Stimulated activated CD4-positive, alpha-beta T cell treated with anti-CD3 and anti-CD28 coated beads, Interleukin-4, amount 100 ng/mL, for 48 hours (primary cell): ENCODE measurements around the gene SOD1.

Source experiments
- DNase-seq, 2 donors: peaks; one replicate each; pipeline ENCODE4 v3.0.0-alpha.2; 2020; ENCODE audit warnings: low read depth in 2 of 2

SOD1 gene

GRCh38 chr21:31682620-31683019 lies 23.1 kb downstream of the SOD1 start:
- no peak for DNase-seq

GRCh38 chr21:31683029-31683428 lies 23.5 kb downstream of the SOD1 start:
- no peak for DNase-seq

DNA sequence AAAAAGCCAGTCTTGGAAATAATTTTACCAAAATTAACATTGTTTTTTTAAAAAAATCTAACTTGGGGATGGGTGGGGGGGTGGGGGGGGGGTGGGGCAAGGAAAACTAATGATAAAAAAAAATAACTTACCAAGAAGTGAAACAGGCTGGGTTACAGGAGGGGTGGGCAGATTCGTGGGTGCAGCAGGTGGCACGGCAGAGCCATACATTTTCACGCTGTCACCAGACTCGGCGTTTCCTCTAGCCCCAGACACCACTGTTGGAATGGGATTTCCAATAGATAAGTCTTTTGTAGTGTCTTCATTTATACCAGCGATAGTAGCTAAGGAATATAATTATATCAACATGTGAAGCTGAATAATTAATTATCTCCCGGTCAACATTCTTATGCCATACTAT lies 25.4 kb downstream of the SOD1 start:
- no peak for DNase-seq

- DNase-seq: no peak
Observed at GRCh38 chr21:31686272-31686915, 26.9 kb downstream of the SOD1 start.

DNA sequence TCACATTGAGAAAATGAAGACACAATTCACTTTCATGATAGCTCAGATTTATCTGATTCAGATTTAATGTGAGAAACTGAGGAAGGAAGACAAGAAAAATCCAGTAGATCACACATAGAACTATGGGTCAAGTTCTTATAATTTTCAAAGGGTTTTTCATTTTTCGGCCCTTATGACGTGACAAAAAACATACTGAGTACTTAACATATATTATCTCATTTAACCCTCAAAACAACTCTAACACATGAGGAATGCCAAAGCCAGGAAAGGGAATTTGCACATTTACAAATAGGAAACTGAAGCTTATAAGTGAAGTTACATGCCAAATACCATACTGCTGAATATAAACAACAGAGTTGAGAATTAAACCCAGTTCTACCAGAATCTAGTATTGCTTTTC lies 27.6 kb downstream of the SOD1 start:
- DNase-seq: no peak

GRCh38 chr21:31688603-31689368 lies 29.3 kb downstream of the SOD1 start:
- no peak for DNase-seq

GRCh38 chr21:31693222-31693621 lies 33.7 kb downstream of the SOD1 start:
- DNase-seq: no peak

DNA sequence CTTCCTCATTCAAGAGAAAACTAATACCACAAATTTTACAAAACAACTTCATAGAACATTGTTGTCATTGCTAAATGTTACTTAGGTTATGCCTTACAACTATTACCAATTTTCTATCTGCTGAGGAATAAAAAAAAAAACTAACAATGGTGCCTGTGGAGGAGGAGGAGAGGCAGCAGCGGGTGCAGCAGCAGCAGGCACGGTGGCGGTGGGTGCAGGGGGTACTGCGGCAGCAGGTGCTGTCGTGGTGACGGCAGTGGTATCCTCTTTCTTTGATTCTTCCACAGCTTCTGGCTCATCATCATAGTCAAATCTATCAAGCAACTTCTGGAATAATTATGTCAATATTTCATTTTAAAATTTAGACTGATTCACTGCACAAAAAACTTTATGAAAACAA lies 36.9 kb downstream of the SOD1 start:
- no peak for DNase-seq

- no peak for DNase-seq
Observed at GRCh38 chr21:31698461-31698860, 39.0 kb downstream of the SOD1 start.

DNA sequence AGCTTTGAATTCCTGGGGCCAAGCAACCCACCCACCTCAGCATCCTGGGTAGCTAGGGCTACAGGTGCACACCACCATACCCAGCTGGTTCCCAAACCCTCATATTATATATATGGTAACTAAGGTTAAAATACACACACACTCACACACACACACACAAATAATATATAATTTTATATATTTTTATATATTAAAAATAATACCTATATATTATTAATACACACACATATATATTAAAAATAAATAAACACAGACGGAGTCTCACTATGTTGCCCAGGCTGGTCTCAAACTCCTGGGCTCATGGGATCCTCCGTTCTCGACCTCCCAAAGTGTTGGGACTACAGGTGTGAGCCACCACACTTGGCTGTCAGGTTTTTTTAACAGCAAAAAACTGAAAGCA lies 40.5 kb downstream of the SOD1 start:
- no peak for DNase-seq

DNA sequence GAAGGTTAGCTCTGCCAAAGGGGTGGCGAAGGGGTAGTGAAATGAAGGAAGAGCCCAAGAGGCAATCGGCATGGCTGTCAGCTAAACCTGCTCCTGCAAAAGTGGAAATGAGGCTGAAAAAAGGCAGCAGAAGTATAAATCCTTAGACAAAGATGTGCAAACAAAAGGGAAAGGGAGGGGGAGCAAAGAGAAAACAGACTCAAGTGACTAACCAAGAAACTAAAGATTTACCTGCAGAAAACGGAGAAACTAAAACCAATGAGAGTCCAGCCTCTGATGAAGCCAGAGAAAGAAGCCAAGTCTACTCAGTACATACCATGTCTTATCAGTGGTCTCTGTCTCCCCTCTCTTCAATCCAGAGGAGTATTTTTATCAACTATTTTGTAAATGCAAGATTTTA lies 47.1 kb downstream of the SOD1 start:
- DNase-seq: no peak

GRCh38 chr21:31707499-31707898 lies 48.0 kb downstream of the SOD1 start:
- no peak for DNase-seq

GRCh38 chr21:31708541-31708940 lies 49.0 kb downstream of the SOD1 start:
- no peak for DNase-seq

DNA sequence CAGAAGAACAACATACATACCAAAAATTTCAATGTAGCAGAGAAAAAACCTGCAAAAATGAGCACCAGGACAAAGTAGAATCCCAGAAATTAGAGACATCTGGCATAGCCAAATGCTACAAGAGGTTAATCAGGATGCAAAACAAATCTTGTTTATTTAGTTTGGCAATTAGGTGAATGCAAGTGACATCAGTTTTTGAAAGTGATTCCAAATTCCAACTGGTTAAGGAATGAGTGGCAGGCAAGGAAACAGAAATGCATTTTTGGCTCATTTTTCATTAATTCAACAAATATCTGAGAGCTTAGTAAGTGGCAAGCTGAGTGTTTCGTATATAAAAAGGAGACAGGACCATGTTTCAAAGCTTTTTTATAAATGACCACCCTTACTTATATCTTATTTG lies 51.1 kb downstream of the SOD1 start:
- no peak for DNase-seq

DNA sequence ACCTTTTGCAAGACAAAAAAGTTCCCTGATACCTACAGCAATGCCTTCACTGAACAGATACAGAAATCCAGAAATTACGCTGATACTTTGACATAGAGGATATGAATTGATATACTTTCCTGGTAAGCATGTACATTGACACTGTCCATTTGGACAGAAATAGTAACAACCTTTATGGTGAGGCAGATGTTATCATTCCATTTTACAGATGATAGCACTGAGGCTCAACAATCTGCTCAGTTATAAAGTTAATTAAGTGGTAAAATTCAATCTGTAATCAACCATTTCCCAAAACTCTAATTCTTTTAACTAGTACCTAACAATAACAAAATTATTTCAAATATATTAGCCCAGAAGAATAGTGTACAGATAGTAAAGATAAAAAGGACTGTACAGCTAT lies 51.8 kb downstream of the SOD1 start:
- DNase-seq: no peak

DNA sequence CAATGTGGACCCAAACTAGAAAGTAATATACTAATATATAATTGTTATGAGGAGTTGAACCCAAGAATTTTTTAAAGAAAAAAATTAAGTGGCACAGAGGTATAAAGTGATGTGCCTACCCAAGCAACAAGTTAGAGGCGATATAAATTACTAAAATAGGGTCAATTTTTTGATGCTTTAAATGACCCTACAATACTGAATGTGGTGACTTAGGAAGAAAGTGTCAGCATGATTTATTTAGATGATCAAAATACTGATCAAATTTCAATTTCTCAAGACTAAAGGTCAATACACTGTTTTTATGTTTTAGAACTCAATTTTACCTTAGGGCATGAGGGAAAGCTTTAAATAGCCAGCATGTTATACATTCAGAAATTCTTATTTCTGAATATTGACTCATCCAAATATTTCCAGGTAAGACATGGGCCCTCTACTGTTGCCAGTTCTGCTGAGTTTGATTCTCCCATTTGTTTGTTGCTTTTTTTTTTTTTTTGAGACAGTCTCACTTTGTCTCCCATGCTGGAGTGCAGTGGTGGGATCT lies 52.3 kb downstream of the SOD1 start:
- DNase-seq: no peak

GRCh38 chr21:31713115-31713514 lies 53.6 kb downstream of the SOD1 start:
- no peak for DNase-seq

- peak in 1 of 2 donors; percentile 2 for DNase-seq
Observed at GRCh38 chr21:31713973-31714740, 54.7 kb downstream of the SOD1 start.

DNA sequence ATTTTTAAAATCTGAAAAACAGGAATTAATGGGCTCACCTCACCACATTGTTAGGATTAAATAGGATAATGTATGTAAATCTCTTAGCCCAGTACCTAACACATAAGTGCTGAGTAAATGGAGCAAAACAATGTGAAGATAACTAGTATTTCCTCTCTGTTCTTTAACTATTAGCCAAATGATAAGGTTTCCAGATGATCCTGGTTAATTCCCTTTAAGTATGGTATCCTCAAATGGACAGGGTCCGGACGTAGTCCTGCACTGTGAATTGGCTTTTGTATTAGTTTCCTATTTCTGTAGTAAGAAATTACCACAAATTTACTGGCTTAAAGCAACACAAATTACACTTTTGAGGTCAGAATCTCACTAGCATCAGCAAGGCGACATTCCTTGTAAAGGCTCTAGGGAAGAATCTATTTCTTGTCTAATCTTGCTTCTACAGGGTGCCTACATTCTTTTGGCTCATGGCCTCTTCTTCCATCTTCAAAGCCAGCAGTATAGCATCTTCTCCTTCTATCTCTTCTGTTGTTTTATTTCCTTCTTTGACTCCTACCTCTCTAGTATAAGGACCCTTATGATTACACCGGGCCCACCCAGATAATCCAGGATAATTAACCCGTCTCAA lies 55.4 kb downstream of the SOD1 start:
- DNase-seq: no peak

DNA sequence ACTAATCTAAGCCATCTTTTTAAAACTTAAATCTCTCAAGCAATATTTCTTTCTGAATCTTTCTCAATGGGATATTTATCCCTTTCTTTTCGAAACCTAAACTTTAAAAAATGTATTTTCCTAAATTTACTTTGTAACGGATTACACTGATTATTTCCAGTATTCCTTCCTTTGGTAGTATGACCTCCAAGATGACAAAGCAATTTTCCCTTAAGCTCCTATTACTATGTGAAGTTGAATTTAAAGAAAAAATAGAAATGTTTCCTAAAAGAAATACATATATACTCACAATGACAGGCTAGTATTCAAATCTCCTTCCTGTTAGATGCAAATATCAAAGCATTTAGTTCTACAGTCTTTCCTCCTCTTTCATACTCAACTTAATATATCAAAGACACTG lies 56.6 kb downstream of the SOD1 start:
- no peak for DNase-seq
